ENCODE measurements around the gene LHFPL4. TPM values are rescaled to one million over a fixed set of nuclear protein-coding genes. Genes with fewer than 3 reads are reported as not detected.

LHFPL4 gene
- total RNA-seq, 3 donors from 2014 or later (not counting 1 experiment from before 2014, with no cell fraction given) = not detected

GRCh38 chr3:9583792-9584191 is 30.2 kb upstream of the LHFPL4 start:
- H3K27ac ChIP-seq (ENCODE audit: low read length) = no peak overlapping the region
- H3K9me3 Mint-ChIP-seq = no peaks in the 10 kb centered on the region
- no peaks in the 10 kb centered on the region for H3K36me3 ChIP-seq (ENCODE audit: control insufficient read depth, insufficient read depth, low read length)
- intact Hi-C loops (cut with micrococcal nuclease) = no loop called here
- no peak for TF ChIP-seq CTCF (IDR thresholded peaks at IDR 0.05)
- H3K9me3 ChIP-seq (ENCODE audit: control insufficient read depth, insufficient read depth, low read length) = no peaks in the 10 kb centered on the region
- no peaks in the 10 kb centered on the region for H3K4me1 Mint-ChIP-seq
- H3K27ac Mint-ChIP-seq = no peak overlapping the region
- no peaks in the 10 kb centered on the region for H3K36me3 Mint-ChIP-seq
- ATAC-seq (no peak), DNase-seq (no peak)
- H3K4me3 Mint-ChIP-seq = no peak overlapping the region
- WGBS (ENCODE audit: insufficient coverage) = 92% methylated on average over 1 of the region's 1 CpG
- no peaks in the 10 kb centered on the region for H3K4me1 ChIP-seq (ENCODE audit: control insufficient read depth, insufficient read depth, low read length)
- no peaks in the 10 kb centered on the region for H3K27me3 ChIP-seq (ENCODE audit: control insufficient read depth, insufficient read depth, low read length)
- no peak overlapping the region for H3K4me3 ChIP-seq (ENCODE audit: low read length)
- no peaks in the 10 kb centered on the region for H3K27me3 Mint-ChIP-seq (ENCODE audit: low read depth in 2 of 2)

- no peaks in the 10 kb centered on the region for H3K27me3 ChIP-seq (ENCODE audit: control insufficient read depth, insufficient read depth, low read length)
- Mint-ChIP-seq H3K27ac (no peak overlapping the region), H3K27me3 (ENCODE audit: low read depth in 2 of 2) (no peaks in the 10 kb centered on the region), H3K4me1 (no peaks in the 10 kb centered on the region), H3K9me3 (no peaks in the 10 kb centered on the region), H3K4me3 (no peak overlapping the region), H3K36me3 (no peaks in the 10 kb centered on the region)
- no peak overlapping the region for H3K27ac ChIP-seq (ENCODE audit: low read length)
- ATAC-seq = no peak
- intact Hi-C loops (cut with micrococcal nuclease) = no loop called here
- no peak for TF ChIP-seq CTCF (IDR thresholded peaks at IDR 0.05)
- H3K4me1 ChIP-seq (ENCODE audit: control insufficient read depth, insufficient read depth, low read length) = no peaks in the 10 kb centered on the region
- H3K4me3 ChIP-seq (ENCODE audit: low read length) = no peak overlapping the region
- no peak for DNase-seq
- no peaks in the 10 kb centered on the region for H3K9me3 ChIP-seq (ENCODE audit: control insufficient read depth, insufficient read depth, low read length)
- WGBS (ENCODE audit: insufficient coverage) = 86% methylated on average over 3 of the region's 3 CpGs
- no peaks in the 10 kb centered on the region for H3K36me3 ChIP-seq (ENCODE audit: control insufficient read depth, insufficient read depth, low read length)
Measured at GRCh38 chr3:9583371-9583770, 29.7 kb upstream of the LHFPL4 start.

DNA sequence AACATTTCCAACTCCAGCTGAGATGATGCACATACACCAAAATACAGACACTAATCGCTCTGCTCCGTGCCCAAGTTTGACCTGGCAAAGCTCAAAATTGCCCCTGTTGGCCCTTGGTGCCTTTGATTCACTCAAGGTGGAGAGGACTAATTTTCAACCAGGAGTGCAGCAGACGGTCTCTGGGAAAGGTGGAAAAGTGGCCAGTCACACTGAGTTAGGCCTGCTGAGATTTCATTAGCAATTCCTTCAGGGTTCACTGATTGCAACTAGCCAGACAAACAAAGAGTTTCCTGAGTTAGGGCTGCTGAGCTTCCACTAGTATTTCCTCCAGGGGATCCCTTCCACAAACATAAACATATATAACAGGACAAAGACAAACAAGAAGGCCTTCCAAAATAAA is 28.7 kb upstream of the LHFPL4 start:
- DNase-seq = no peak
- Mint-ChIP-seq H3K4me3 (no peak overlapping the region), H3K36me3 (no peaks in the 10 kb centered on the region), H3K4me1 (no peaks in the 10 kb centered on the region), H3K27ac (no peak overlapping the region), H3K27me3 (ENCODE audit: low read depth in 2 of 2) (no peaks in the 10 kb centered on the region), H3K9me3 (no peaks in the 10 kb centered on the region)
- no peaks in the 10 kb centered on the region for H3K27me3 ChIP-seq (ENCODE audit: control insufficient read depth, insufficient read depth, low read length)
- no peak overlapping the region for H3K27ac ChIP-seq (ENCODE audit: low read length)
- H3K4me3 ChIP-seq (ENCODE audit: low read length) = no peak overlapping the region
- WGBS (ENCODE audit: insufficient coverage) = 79% methylated on average over 3 of the region's 3 CpGs
- H3K36me3 ChIP-seq (ENCODE audit: control insufficient read depth, insufficient read depth, low read length) = no peaks in the 10 kb centered on the region
- H3K9me3 ChIP-seq (ENCODE audit: control insufficient read depth, insufficient read depth, low read length) = no peaks in the 10 kb centered on the region
- TF ChIP-seq CTCF (IDR thresholded peaks at IDR 0.05) = no peak
- ATAC-seq = no peak
- intact Hi-C loops (cut with micrococcal nuclease) = no loop called here
- H3K4me1 ChIP-seq (ENCODE audit: control insufficient read depth, insufficient read depth, low read length) = no peaks in the 10 kb centered on the region

DNA sequence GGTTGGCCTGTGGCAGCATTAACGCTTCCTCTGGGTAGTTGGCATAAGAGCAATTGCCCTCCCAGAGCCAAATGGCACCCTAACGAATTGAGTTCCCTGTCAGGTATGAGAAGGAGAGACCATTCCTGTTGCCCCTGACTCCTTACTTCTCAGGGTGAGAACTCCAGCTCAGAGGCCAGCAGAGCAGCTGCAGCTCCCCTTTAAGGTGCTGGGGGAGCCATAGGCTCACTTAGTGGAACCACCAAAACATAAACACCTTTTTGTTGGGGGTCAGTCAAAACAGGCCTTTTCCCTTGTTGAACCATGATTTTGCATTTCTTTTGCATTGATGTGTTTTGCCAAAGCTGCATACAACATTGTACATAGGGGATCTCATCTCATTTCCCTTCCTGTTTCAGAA is 28.1 kb upstream of the LHFPL4 start:
- H3K4me3 Mint-ChIP-seq = no peak overlapping the region
- ATAC-seq = no peak
- Histone ChIP-seq H3K4me3 (ENCODE audit: low read length) (no peak overlapping the region), H3K27ac (ENCODE audit: low read length) (no peak overlapping the region), H3K9me3 (ENCODE audit: control insufficient read depth, insufficient read depth, low read length) (no peaks in the 10 kb centered on the region), H3K27me3 (ENCODE audit: control insufficient read depth, insufficient read depth, low read length) (no peaks in the 10 kb centered on the region), H3K4me1 (ENCODE audit: control insufficient read depth, insufficient read depth, low read length) (no peaks in the 10 kb centered on the region), H3K36me3 (ENCODE audit: control insufficient read depth, insufficient read depth, low read length) (no peaks in the 10 kb centered on the region)
- no peak overlapping the region for H3K27ac Mint-ChIP-seq
- no peaks in the 10 kb centered on the region for H3K36me3 Mint-ChIP-seq
- no peaks in the 10 kb centered on the region for H3K9me3 Mint-ChIP-seq
- H3K4me1 Mint-ChIP-seq = no peaks in the 10 kb centered on the region
- WGBS (ENCODE audit: insufficient coverage) = 73% methylated on average over 2 of the region's 2 CpGs
- no peaks in the 10 kb centered on the region for H3K27me3 Mint-ChIP-seq (ENCODE audit: low read depth in 2 of 2)
- intact Hi-C loops (cut with micrococcal nuclease) = no loop called here
- TF ChIP-seq CTCF (IDR thresholded peaks at IDR 0.05) = no peak
- DNase-seq = no peak
